Gastroesophageal sphincter (tissue), 3 donors: ENCODE measurements around the gene SSC4D.

Experiments
- EP300 ChIP-seq: sonication (generic); formaldehyde crosslinking; IDR thresholded peaks from one replicate; pipeline ENCODE4 v1.6.1; 2017; ENCODE audit warnings: antibody characterized with exemption, mild to moderate bottlenecking
- TF ChIP-seq, protein P1 (sequence below), 4 experiments: fragments of 200-600 bp in 2 of 4; fragments of 450-650 bp in 2 of 4; sonication (generic) in 1 of 4; IDR thresholded peaks; one replicate each; pipeline ENCODE4 v1.5.1; 2017 to 2019; ENCODE audit warnings: antibody characterized with exemption in 4 of 4, mild to moderate bottlenecking in 2 of 4, moderate library complexity in 2 of 4

GRCh38 chr7:76371396-76371795 is 38.1 kb downstream of the SSC4D start:
- TF ChIP-seq EP300 = no peak
- TF ChIP-seq, protein P1, sequence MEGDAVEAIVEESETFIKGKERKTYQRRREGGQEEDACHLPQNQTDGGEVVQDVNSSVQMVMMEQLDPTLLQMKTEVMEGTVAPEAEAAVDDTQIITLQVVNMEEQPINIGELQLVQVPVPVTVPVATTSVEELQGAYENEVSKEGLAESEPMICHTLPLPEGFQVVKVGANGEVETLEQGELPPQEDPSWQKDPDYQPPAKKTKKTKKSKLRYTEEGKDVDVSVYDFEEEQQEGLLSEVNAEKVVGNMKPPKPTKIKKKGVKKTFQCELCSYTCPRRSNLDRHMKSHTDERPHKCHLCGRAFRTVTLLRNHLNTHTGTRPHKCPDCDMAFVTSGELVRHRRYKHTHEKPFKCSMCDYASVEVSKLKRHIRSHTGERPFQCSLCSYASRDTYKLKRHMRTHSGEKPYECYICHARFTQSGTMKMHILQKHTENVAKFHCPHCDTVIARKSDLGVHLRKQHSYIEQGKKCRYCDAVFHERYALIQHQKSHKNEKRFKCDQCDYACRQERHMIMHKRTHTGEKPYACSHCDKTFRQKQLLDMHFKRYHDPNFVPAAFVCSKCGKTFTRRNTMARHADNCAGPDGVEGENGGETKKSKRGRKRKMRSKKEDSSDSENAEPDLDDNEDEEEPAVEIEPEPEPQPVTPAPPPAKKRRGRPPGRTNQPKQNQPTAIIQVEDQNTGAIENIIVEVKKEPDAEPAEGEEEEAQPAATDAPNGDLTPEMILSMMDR (IDR thresholded peaks at IDR 0.05) = no peak
